ENCODE results near the gene ZBTB7C. TPM values are rescaled to one million over a fixed set of nuclear protein-coding genes. Genes with fewer than 3 reads are reported as not detected.

The ZBTB7C gene
- total and polyA plus RNA-seq, 2 of the 4 experiments (the other 2 are of a cell fraction): not detected

- Histone ChIP-seq H3K14ac (replicated peaks; ENCODE audit: low read depth, low read length) (no peak overlapping the region), H4K20me1 (ENCODE audit: insufficient read depth, low read length) (no peaks in the 10 kb centered on the region), H2AFZ (replicated peaks; ENCODE audit: low read length, poor library complexity) (no peak overlapping the region), H3K4me2 (ENCODE audit: low read depth, low read length) (no peak overlapping the region), H3K4me1 (ENCODE audit: control insufficient read depth, insufficient read depth, low read length) (no peaks in the 10 kb centered on the region), H3K4me3 (ENCODE audit: insufficient read depth, low read depth, low read length) (no peak overlapping the region), H2BK20ac (ENCODE audit: low read depth, low read length) (no peak overlapping the region), H3K27me3 (ENCODE audit: control insufficient read depth, insufficient read depth, low read length) (peaks cover 5% of the 10 kb centered on the region; the same call in 1 of the 2 replicates), H3K9ac (ENCODE audit: low read depth, low read length) (no peak overlapping the region), H3K56ac (ENCODE audit: extremely low read depth, insufficient read depth, low read length) (no peak overlapping the region), H3K9me1 (ENCODE audit: insufficient read depth, low read length) (no peaks in the 10 kb centered on the region), H2AK9ac (replicated peaks; ENCODE audit: low read depth, low read length, poor library complexity) (no peak overlapping the region), H2BK15ac (ENCODE audit: low read depth, low read length) (no peak overlapping the region), H3K36me3 (ENCODE audit: control insufficient read depth, insufficient read depth, low read length) (no peaks in the 10 kb centered on the region), H3K9me3 (ENCODE audit: control insufficient read depth, insufficient read depth, low read length) (no peaks in the 10 kb centered on the region), H2BK5ac (ENCODE audit: low read depth, low read length, poor library complexity, severe bottlenecking) (no peak overlapping the region), H3K4ac (ENCODE audit: low read depth, low read length) (no peak overlapping the region), H4K5ac (ENCODE audit: low read depth, low read length) (no peak overlapping the region), H3K79me1 (ENCODE audit: low read depth in 1 of 2, low read length in 2 of 2) (no peaks in the 10 kb centered on the region), H2AK5ac (ENCODE audit: low read depth, low read length) (no peak overlapping the region), H3K27ac (ENCODE audit: insufficient read depth, low read length) (no peak overlapping the region), H4K91ac (ENCODE audit: insufficient read depth, low read depth, low read length) (no peak overlapping the region), H4K8ac (ENCODE audit: low read depth in 2 of 2, low read length in 2 of 2) (no peak overlapping the region), H3K18ac (ENCODE audit: low read depth, low read length) (no peak overlapping the region), H3K23ac (ENCODE audit: low read depth, low read length) (no peak overlapping the region), H2BK120ac (ENCODE audit: low read depth, low read length) (no peak overlapping the region)
- TF ChIP-seq NFE2L2 (IDR thresholded peaks at IDR 0.05; ENCODE audit: low read depth, low read length) (no peak), ELK1 (IDR thresholded peaks at IDR 0.05; ENCODE audit: borderline replicate concordance, low read depth, low read length) (no peak), MAZ (IDR thresholded peaks at IDR 0.05; ENCODE audit: borderline replicate concordance, low read depth, low read length) (no peak), RCOR1 (IDR thresholded peaks at IDR 0.05; ENCODE audit: insufficient replicate concordance, low read length) (no peak), CTCF (conservative IDR thresholded peaks at IDR 0.05; ENCODE audit: low read depth, low read length) (no peak), POLR2A (IDR thresholded peaks at IDR 0.05; ENCODE audit: low read depth, low read length) (no peak), CHD1 (IDR thresholded peaks at IDR 0.05; ENCODE audit: low read depth, low read length) (no peak), RAD21 (IDR thresholded peaks at IDR 0.05; ENCODE audit: low read length) (no peak), SMC3 (IDR thresholded peaks at IDR 0.05; ENCODE audit: low read depth, low read length) (no peak), USF2 (IDR thresholded peaks at IDR 0.05; ENCODE audit: low read depth, low read length) (no peak), MAFK (IDR thresholded peaks at IDR 0.05; ENCODE audit: low read depth, low read length) (no peak), CEBPB (IDR thresholded peaks at IDR 0.05; ENCODE audit: low read depth, low read length) (no peak)
- intact Hi-C loops (cut with micrococcal nuclease): no loop called here
- BruUV-seq (replicated peaks): no TSS peak
- DNase-seq (no peak), ATAC-seq (ENCODE audit: low read depth) (no peak)
- POLR2A ChIA-PET (ENCODE audit: unreplicated experiment): no interaction called here
- dilution Hi-C loops (cut with HindIII; ENCODE audit: low sequenced_read_pairs, unreplicated experiment): no loop called here
- whole genome bisulfite sequencing, 2 experiments (ENCODE audit: extremely low coverage in 2 of 2, insufficient read length in 1 of 2): no CpG with 5 or more reads among the region's 4 CpGs
- in situ Hi-C loops (cut with MboI; ENCODE audit: low sequenced_read_pairs): no loop called here
- CTCF ChIA-PET: no interaction called here
Measured at GRCh38 chr18:48060346-48060745, 348.8 kb downstream of the ZBTB7C start.
